GM18499 (cell line): ENCODE results near the gene LCN1.

Experiments used
- ATAC-seq: cut with Tn5 transposase; IDR thresholded peaks from one replicate; pipeline ENCODE4 v1.9.1; 2021; ENCODE audit warnings: moderate number of reproducible peaks; ENCODE audit not compliant: insufficient read depth, unreplicated experiment

The LCN1 gene

GRCh38 chr9:135520916-135521607, at the start of gene LCN1:
TSS of gene LCN1 (plus strand) at chr9:135521440. CDS start at chr9:135521498, 58 bp downstream.
- ATAC-seq = no peak

- no peak for ATAC-seq
Measured at GRCh38 chr9:135471791-135472640, 49.2 kb upstream of the LCN1 start.

GRCh38 chr9:135473972-135474543, 47.2 kb upstream of the LCN1 start:
- no peak for ATAC-seq

GRCh38 chr9:135474915-135475314, 46.3 kb upstream of the LCN1 start:
- no peak for ATAC-seq

- ATAC-seq = no peak
Measured at GRCh38 chr9:135476561-135477355, 44.5 kb upstream of the LCN1 start.

GRCh38 chr9:135478191-135478590, 43.0 kb upstream of the LCN1 start:
- no peak for ATAC-seq

GRCh38 chr9:135478829-135479468, 42.3 kb upstream of the LCN1 start:
- ATAC-seq = no peak

GRCh38 chr9:135479469-135480052, 41.7 kb upstream of the LCN1 start, which contains the start of gene PPP1R26:
TSS of gene PPP1R26 (plus strand) at chr9:135479782. CDS start at chr9:135484511, 4,729 bp downstream.
- ATAC-seq = no peak

GRCh38 chr9:135480071-135480939, 40.9 kb upstream of the LCN1 start:
- ATAC-seq = no peak

GRCh38 chr9:135480940-135481310, 40.3 kb upstream of the LCN1 start:
- no peak for ATAC-seq

- no peak for ATAC-seq
Measured at GRCh38 chr9:135482015-135482754, 39.1 kb upstream of the LCN1 start.

- no peak for ATAC-seq
Measured at GRCh38 chr9:135484460-135485277, 36.6 kb upstream of the LCN1 start.

- no peak for ATAC-seq
Measured at GRCh38 chr9:135485385-135485784, 35.9 kb upstream of the LCN1 start.

GRCh38 chr9:135485832-135486231, 35.4 kb upstream of the LCN1 start:
- no peak for ATAC-seq

- no peak for ATAC-seq
Measured at GRCh38 chr9:135486267-135487065, 34.8 kb upstream of the LCN1 start.

GRCh38 chr9:135487281-135488012, 33.8 kb upstream of the LCN1 start:
- ATAC-seq = no peak
